Neural progenitor cell (in vitro differentiated cells): ENCODE results near the gene CA14.

Experiments
- CTCF ChIP-seq: fragments of 200-600 bp; sonication (generic); IDR thresholded peaks from 2 replicates; pipeline ENCODE4 v1.5.1; 2017; ENCODE audit warnings: antibody characterized with exemption, mild to moderate bottlenecking
- EZH2 ChIP-seq: fragments of 200-600 bp; sonication (generic); IDR thresholded peaks from 2 replicates; pipeline ENCODE4 v1.6.1; 2017; ENCODE audit warnings: antibody characterized with exemption, mild to moderate bottlenecking, moderate library complexity
- EZH2phosphoT487 ChIP-seq: fragments of 200-600 bp; sonication (generic); IDR thresholded peaks from 2 replicates; pipeline ENCODE4 v1.6.1; 2017; ENCODE audit warnings: antibody characterized with exemption

GRCh38 chr1:150293433-150294253 lies 36.1 kb downstream of the CA14 start, which contains the start of gene MRPS21:
- TF ChIP-seq CTCF (no peak), EZH2 (no peak), EZH2phosphoT487 (no peak)
